Medulla oblongata (tissue), 1 donor: Measurements from ENCODE around the gene ZKSCAN8.

Experiments used
- DNase-seq: peaks from one replicate; pipeline ENCODE4 v3.0.0-alpha.2; 2015; ENCODE audit errors: extremely low spot score

ZKSCAN8 gene

DNA sequence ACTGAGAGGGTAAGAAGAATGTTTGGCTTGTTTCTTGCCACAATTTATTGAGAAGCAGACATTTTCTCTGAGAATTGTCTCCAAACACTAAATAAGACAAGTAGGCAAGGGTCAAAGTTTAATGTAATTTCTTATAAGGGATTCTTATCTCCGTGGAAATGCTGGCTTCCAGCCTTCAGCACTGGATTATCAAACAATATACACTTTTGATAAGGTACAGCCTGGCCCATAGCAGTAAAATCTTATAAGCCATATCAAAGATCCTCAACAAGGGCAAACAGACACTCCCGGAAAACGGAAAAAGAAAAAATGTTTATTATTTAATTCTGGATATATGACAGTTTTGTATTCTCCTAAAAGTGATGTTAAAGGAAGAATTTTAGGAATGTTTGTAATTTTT, 64.8 kb downstream of the ZKSCAN8 start:
- DNase-seq, result no peak

DNA sequence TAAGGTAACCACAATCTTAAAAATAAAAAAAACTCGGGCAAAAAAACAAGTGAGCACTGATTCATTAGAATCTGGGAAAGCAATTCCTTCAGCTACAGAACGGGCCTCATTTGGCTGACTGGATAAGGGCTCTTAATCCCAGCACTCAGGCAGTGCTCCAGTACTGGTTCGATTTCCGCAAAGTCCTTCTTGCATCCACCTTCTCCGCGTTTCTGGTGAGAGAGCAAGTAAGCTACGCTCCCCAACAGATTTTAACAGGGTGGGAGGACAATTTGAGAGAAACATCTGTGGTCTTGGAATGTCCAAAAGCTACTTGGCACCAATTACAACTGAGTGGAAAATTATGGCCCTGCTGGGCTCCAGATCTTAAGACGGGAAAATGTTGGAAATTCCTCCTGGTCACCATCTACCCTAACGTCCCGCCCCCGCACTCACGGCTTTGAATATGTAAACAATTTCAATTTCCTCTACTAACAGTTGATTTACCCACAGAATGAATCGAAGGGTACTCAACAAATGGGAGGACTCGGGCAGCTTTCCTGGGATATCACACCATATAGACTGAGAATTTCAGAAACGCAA, 65.3 kb downstream of the ZKSCAN8 start:
- DNase-seq, result no peak

DNA sequence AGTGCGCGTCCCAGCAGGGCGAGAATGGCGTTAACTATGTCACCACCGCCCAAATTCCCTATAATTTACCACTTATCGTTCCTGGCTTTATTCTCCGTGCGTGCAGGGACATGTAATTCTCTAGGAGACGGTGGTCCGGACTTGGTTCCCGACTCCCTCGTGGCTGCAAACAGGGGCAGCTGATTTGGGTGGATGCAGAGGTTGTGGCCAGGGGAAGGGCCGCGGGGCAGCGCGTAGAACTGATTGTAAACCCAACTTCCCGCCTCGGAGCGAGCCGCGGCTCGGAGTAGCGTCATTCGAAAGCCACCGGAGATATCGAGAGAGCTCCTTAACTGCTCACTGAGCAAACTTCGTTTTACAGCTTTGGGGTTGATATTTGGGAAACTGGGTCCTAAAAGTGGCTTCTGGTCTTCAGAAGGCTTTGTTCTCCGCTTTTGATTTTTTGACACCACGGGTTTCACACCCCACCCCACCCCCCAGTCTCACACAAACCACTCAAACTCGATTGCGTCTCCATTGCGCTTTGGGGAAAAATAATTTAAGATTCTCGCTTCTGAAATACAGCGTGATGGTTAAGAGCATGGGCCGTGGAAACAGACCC, 65.9 kb downstream of the ZKSCAN8 start:
- DNase-seq, result no peak

DNA sequence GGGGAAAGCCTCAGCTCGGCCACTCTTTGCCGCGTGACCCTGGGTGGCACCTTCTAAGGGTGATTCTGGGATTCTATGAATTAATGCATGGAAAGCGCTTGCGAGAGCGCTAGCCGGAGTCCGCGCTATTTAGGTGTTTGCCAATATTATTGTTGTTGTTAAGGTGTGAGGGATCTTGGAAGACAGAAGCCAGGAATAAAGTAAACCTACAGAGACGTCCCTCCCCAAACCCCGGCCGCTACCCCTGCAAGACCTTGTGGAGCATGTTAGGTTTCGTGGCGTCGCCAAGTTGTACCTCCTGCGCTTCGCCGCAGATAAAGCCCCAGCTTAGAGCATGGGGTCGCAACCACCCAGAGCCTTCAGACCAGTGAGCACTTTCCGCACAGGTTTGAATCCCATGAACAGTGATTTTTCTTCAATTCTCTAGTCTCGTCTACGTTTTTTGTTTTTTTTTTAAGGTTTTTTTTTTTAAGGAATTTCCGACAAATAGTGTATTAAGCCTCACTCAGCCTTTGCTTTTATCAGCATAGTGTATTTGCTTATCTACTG, 66.5 kb downstream of the ZKSCAN8 start:
- DNase-seq, result no peak
